ENCODE results near the gene GABRG3. TPM values are rescaled to one million over a fixed set of nuclear protein-coding genes. Genes with fewer than 3 reads are reported as not detected.

GABRG3 gene
- total and polyA plus RNA-seq, 2 of the 4 experiments (the other 2 are of a cell fraction), result not detected

DNA sequence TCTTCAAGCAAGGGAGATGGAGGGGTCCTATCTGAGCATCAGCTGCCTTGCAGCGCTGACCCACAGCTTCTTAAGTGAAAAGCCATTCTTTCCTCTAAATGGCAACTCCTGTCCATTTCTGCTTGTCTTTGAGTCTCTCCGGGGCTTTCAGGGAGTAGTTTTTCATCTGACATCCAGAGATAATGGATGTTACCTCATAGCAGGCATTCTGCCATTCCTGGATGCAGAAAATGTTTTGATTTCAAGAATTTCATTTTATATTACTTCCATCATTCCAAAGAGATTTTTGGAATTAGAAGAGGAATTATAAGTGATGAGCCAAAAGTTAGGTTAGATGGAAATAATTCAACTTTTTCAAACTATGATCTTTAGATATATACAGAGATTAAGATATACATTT, 44.9 kb upstream of the GABRG3 start:
- Histone ChIP-seq H3K9ac (ENCODE audit: low read depth, low read length) (no peak overlapping the region), H3K36me3 (ENCODE audit: control insufficient read depth, insufficient read depth, low read length) (no peaks in the 10 kb centered on the region), H3K27me3 (ENCODE audit: control insufficient read depth, insufficient read depth, low read length) (no peaks in the 10 kb centered on the region), H2AK5ac (ENCODE audit: low read depth, low read length) (no peak overlapping the region), H2BK120ac (ENCODE audit: low read depth, low read length) (no peak overlapping the region), H3K4me2 (ENCODE audit: low read depth, low read length) (no peak overlapping the region), H4K5ac (ENCODE audit: low read depth, low read length) (no peak overlapping the region), H3K18ac (ENCODE audit: low read depth, low read length) (no peak overlapping the region), H4K91ac (ENCODE audit: insufficient read depth, low read depth, low read length) (no peak overlapping the region), H2BK15ac (ENCODE audit: low read depth, low read length) (no peak overlapping the region), H4K20me1 (ENCODE audit: insufficient read depth, low read length) (no peaks in the 10 kb centered on the region), H3K4me3 (ENCODE audit: insufficient read depth, low read depth, low read length) (no peak overlapping the region), H2AK9ac (replicated peaks; ENCODE audit: low read depth, low read length, poor library complexity) (no peak overlapping the region), H3K79me1 (ENCODE audit: low read depth in 1 of 2, low read length in 2 of 2) (no peaks in the 10 kb centered on the region), H3K23ac (ENCODE audit: low read depth, low read length) (no peak overlapping the region), H3K56ac (ENCODE audit: extremely low read depth, insufficient read depth, low read length) (no peak overlapping the region), H2AFZ (replicated peaks; ENCODE audit: low read length, poor library complexity) (no peak overlapping the region), H4K8ac (ENCODE audit: low read depth in 2 of 2, low read length in 2 of 2) (no peak overlapping the region), H3K9me3 (ENCODE audit: control insufficient read depth, insufficient read depth, low read length) (peaks cover 11% of the 10 kb centered on the region), H3K27ac (ENCODE audit: insufficient read depth, low read length) (no peak overlapping the region), H3K9me1 (ENCODE audit: insufficient read depth, low read length) (no peaks in the 10 kb centered on the region), H2BK5ac (ENCODE audit: low read depth, low read length, poor library complexity, severe bottlenecking) (no peak overlapping the region), H3K4me1 (ENCODE audit: control insufficient read depth, insufficient read depth, low read length) (no peaks in the 10 kb centered on the region), H3K14ac (replicated peaks; ENCODE audit: low read depth, low read length) (no peak overlapping the region), H3K4ac (ENCODE audit: low read depth, low read length) (no peak overlapping the region), H2BK20ac (ENCODE audit: low read depth, low read length) (no peak overlapping the region)
- ChIA-PET POLR2A (ENCODE audit: unreplicated experiment) (no interaction called here), CTCF (no interaction called here)
- intact Hi-C loops (cut with micrococcal nuclease), result no loop called here
- DNase-seq, result no peak
- no peak for ATAC-seq (ENCODE audit: low read depth)
- no CpG with 5 or more reads among the region's 2 CpGs for WGBS, 2 experiments (ENCODE audit: extremely low coverage in 2 of 2, insufficient read length in 1 of 2)
- dilution Hi-C loops (cut with HindIII; ENCODE audit: low sequenced_read_pairs, unreplicated experiment), result no loop called here
- no TSS peak for BruUV-seq (replicated peaks)
- TF ChIP-seq POLR2A (IDR thresholded peaks at IDR 0.05; ENCODE audit: low read depth, low read length) (no peak), SMC3 (IDR thresholded peaks at IDR 0.05; ENCODE audit: low read depth, low read length) (no peak), MAFK (IDR thresholded peaks at IDR 0.05; ENCODE audit: low read depth, low read length) (no peak), CHD1 (IDR thresholded peaks at IDR 0.05; ENCODE audit: low read depth, low read length) (no peak), MXI1 (IDR thresholded peaks at IDR 0.05; ENCODE audit: borderline replicate concordance, low read depth, low read length) (no peak), NFE2L2 (IDR thresholded peaks at IDR 0.05; ENCODE audit: low read depth, low read length) (no peak), RFX5 (IDR thresholded peaks at IDR 0.05; ENCODE audit: low read depth, low read length) (no peak), CEBPB (IDR thresholded peaks at IDR 0.05; ENCODE audit: low read depth, low read length) (no peak), FOS (IDR thresholded peaks at IDR 0.05; ENCODE audit: low read depth, low read length) (no peak), BHLHE40 (IDR thresholded peaks at IDR 0.05; ENCODE audit: low read depth, low read length) (no peak), RAD21 (IDR thresholded peaks at IDR 0.05; ENCODE audit: low read length) (no peak), RCOR1 (IDR thresholded peaks at IDR 0.05; ENCODE audit: insufficient replicate concordance, low read length) (no peak), MAZ (IDR thresholded peaks at IDR 0.05; ENCODE audit: borderline replicate concordance, low read depth, low read length) (no peak)
- TF ChIP-seq, protein P1, sequence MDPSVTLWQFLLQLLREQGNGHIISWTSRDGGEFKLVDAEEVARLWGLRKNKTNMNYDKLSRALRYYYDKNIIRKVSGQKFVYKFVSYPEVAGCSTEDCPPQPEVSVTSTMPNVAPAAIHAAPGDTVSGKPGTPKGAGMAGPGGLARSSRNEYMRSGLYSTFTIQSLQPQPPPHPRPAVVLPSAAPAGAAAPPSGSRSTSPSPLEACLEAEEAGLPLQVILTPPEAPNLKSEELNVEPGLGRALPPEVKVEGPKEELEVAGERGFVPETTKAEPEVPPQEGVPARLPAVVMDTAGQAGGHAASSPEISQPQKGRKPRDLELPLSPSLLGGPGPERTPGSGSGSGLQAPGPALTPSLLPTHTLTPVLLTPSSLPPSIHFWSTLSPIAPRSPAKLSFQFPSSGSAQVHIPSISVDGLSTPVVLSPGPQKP (IDR thresholded peaks at IDR 0.05; ENCODE audit: borderline replicate concordance, low read depth, low read length), result no peak
- TF ChIP-seq, protein P2, sequence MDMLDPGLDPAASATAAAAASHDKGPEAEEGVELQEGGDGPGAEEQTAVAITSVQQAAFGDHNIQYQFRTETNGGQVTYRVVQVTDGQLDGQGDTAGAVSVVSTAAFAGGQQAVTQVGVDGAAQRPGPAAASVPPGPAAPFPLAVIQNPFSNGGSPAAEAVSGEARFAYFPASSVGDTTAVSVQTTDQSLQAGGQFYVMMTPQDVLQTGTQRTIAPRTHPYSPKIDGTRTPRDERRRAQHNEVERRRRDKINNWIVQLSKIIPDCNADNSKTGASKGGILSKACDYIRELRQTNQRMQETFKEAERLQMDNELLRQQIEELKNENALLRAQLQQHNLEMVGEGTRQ (IDR thresholded peaks at IDR 0.05; ENCODE audit: low read depth, low read length), result no peak
- TF ChIP-seq, protein P3, sequence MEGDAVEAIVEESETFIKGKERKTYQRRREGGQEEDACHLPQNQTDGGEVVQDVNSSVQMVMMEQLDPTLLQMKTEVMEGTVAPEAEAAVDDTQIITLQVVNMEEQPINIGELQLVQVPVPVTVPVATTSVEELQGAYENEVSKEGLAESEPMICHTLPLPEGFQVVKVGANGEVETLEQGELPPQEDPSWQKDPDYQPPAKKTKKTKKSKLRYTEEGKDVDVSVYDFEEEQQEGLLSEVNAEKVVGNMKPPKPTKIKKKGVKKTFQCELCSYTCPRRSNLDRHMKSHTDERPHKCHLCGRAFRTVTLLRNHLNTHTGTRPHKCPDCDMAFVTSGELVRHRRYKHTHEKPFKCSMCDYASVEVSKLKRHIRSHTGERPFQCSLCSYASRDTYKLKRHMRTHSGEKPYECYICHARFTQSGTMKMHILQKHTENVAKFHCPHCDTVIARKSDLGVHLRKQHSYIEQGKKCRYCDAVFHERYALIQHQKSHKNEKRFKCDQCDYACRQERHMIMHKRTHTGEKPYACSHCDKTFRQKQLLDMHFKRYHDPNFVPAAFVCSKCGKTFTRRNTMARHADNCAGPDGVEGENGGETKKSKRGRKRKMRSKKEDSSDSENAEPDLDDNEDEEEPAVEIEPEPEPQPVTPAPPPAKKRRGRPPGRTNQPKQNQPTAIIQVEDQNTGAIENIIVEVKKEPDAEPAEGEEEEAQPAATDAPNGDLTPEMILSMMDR (conservative IDR thresholded peaks at IDR 0.05; ENCODE audit: low read depth, low read length), result no peak
- in situ Hi-C loops (cut with MboI; ENCODE audit: low sequenced_read_pairs), result no loop called here

All from IMR-90 (cell line).